Osteoblast (primary cell): Measurements from ENCODE around the gene SCMH1. TPM values are rescaled to one million over a fixed set of nuclear protein-coding genes. Genes with fewer than 3 reads are reported as not detected.

Source experiments
- DNase-seq: peaks from one replicate; pipeline ENCODE4 v3.0.0; 2011; ENCODE audit warnings: low spot score, mixed read lengths; ENCODE audit not compliant: insufficient read length; ENCODE audit errors: missing footprints
- H2AFZ ChIP-seq: 2 replicates; pipeline ENCODE4 v1.6.0; 2011; ENCODE audit warnings: mild to moderate bottlenecking, low read length
- H3K27ac ChIP-seq: 2 replicates; pipeline ENCODE4 v1.5.1; 2011; ENCODE audit warnings: mild to moderate bottlenecking, low read depth, low read length, moderate library complexity
- H3K27me3 ChIP-seq: 2 replicates; pipeline ENCODE4 v1.6.0; 2012; ENCODE audit warnings: mild to moderate bottlenecking, control low read depth, inconsistent platforms, low read length, moderate library complexity; ENCODE audit not compliant: insufficient read depth
- H3K36me3 ChIP-seq: 2 replicates; pipeline ENCODE4 v1.5.1; 2011; ENCODE audit warnings: mild to moderate bottlenecking, low read length, control low read depth, moderate library complexity; ENCODE audit not compliant: insufficient read depth
- H3K4me1 ChIP-seq: 2 replicates; pipeline ENCODE4 v1.5.1; 2011; ENCODE audit warnings: mild to moderate bottlenecking, low read length, control low read depth, moderate library complexity; ENCODE audit not compliant: insufficient read depth
- H3K4me2 ChIP-seq: 2 replicates; pipeline ENCODE4 v1.6.0; 2011; ENCODE audit warnings: mild to moderate bottlenecking, low read length; ENCODE audit not compliant: insufficient read depth
- H3K4me3 ChIP-seq: fragments of 200-600 bp; sonication (generic); 3 replicates; pipeline ENCODE4 v1.5.1; 2012; ENCODE audit warnings: mild to moderate bottlenecking, low read length, inconsistent platforms; ENCODE audit not compliant: insufficient read depth
- H3K79me2 ChIP-seq: 2 replicates; pipeline ENCODE4 v1.6.0; 2012; ENCODE audit warnings: mild to moderate bottlenecking, low read length, control low read depth, inconsistent platforms; ENCODE audit not compliant: insufficient read depth
- H3K9me3 ChIP-seq: 2 replicates; pipeline ENCODE4 v1.5.1; 2011; ENCODE audit warnings: low read depth, low read length, control low read depth
- H4K20me1 ChIP-seq: 2 replicates; pipeline ENCODE4 v1.6.0; 2012; ENCODE audit warnings: mild to moderate bottlenecking, low read length, control low read depth; ENCODE audit not compliant: insufficient read depth
- CTCF ChIP-seq: IDR thresholded peaks from 2 replicates; pipeline ENCODE4 v1.5.1; 2011; ENCODE audit warnings: mild to moderate bottlenecking, low read depth, low read length, moderate library complexity; ENCODE audit errors: extremely low read depth
- total RNA-seq: library from RNA; depleted of rRNA; stranded (reverse); fragments of >200 nt; gene quantifications from 2 replicates; pipeline ENCODE4 v1.2.3, GENCODE V29; 2012

Gene SCMH1
- total RNA-seq, 1 donor = 33.7 TPM

- H3K4me3 ChIP-seq = no peak overlapping the region
- H3K36me3 ChIP-seq = peaks cover 54% of the 10 kb centered on the region
- H3K4me2 ChIP-seq = no peak overlapping the region
These were observed 214.0 kb downstream of the SCMH1 start for GRCh38 chr1:41028034-41028642.

GRCh38 chr1:41025979-41026819, 215.9 kb downstream of the SCMH1 start:
- Histone ChIP-seq H3K4me1 (peaks cover 2% of the 10 kb centered on the region), H3K36me3 (peaks cover 41% of the 10 kb centered on the region), H3K9me3 (no peaks in the 10 kb centered on the region), H3K27me3 (no peaks in the 10 kb centered on the region), H3K27ac (no peak overlapping the region), H3K4me3 (no peak overlapping the region), H3K4me2 (no peak overlapping the region), H4K20me1 (peaks cover 3% of the 10 kb centered on the region), H3K79me2 (no peaks in the 10 kb centered on the region), H2AFZ (no peak overlapping the region)
- no peak for DNase-seq
- no peak for TF ChIP-seq CTCF

More at GRCh38 chr1:41028034-41028642, 214.0 kb downstream of the SCMH1 start:
- Histone ChIP-seq H3K27me3 (no peaks in the 10 kb centered on the region), H3K9me3 (no peaks in the 10 kb centered on the region), H3K27ac (no peak overlapping the region), H4K20me1 (peaks cover 3% of the 10 kb centered on the region), H3K4me1 (peaks cover 2% of the 10 kb centered on the region), H3K79me2 (no peaks in the 10 kb centered on the region), H2AFZ (no peak overlapping the region)
- TF ChIP-seq CTCF = no peak
- DNase-seq = no peak

GRCh38 chr1:41024953-41025352, 217.2 kb downstream of the SCMH1 start:
- Histone ChIP-seq H3K27ac (no peak overlapping the region), H2AFZ (no peak overlapping the region), H3K4me2 (no peak overlapping the region), H3K27me3 (no peaks in the 10 kb centered on the region), H3K9me3 (no peaks in the 10 kb centered on the region), H3K4me1 (peaks cover 2% of the 10 kb centered on the region), H3K79me2 (no peaks in the 10 kb centered on the region), H3K4me3 (no peak overlapping the region), H4K20me1 (peaks cover 3% of the 10 kb centered on the region), H3K36me3 (peaks cover 29% of the 10 kb centered on the region)
- no peak for TF ChIP-seq CTCF
- DNase-seq = no peak
